Heart left ventricle (tissue), 16 donors: ENCODE results near the gene ADGRB3. TPM values are rescaled to one million over a fixed set of nuclear protein-coding genes. Genes with fewer than 3 reads are reported as not detected.

Experiments used
- ATAC-seq, 4 donors: fragments of 200-7000 bp; cut with Tn5 transposase; one replicate each; pipeline ENCODE4 v1.9.1; 2020 to 2022; ENCODE audit warnings: moderate library complexity in 4 of 4, mild to moderate bottlenecking in 3 of 4, moderate number of reproducible peaks in 1 of 4
- DNase-seq, 5 donors: peaks; one replicate each; pipeline ENCODE4 v3.0.0-alpha.2; 2020
- H3K27ac ChIP-seq, 12 donors: fragments of 200-600 bp; sonication (generic) in 4 of 12; one replicate each; pipeline versions ENCODE4 v1.5.0 to v1.8.0; 2016 to 2022; ENCODE audit warnings: mild to moderate bottlenecking in 2 of 12
- H3K27me3 ChIP-seq, 9 donors: fragments of 200-600 bp; sonication (generic) in 2 of 9; one replicate each; pipeline versions ENCODE4 v1.5.1 to v1.8.0; 2016 to 2022; ENCODE audit warnings: mild to moderate bottlenecking in 3 of 9
- H3K36me3 ChIP-seq, 9 donors: fragments of 200-600 bp; sonication (generic) in 2 of 9; one replicate each; pipeline versions ENCODE4 v1.5.0 to v1.8.0; 2018 to 2022; ENCODE audit warnings: mild to moderate bottlenecking in 2 of 9
- H3K4me1 ChIP-seq, 12 donors: fragments of 200-600 bp; sonication (generic) in 4 of 12; one replicate each; pipeline versions ENCODE4 v1.5.0 to v1.8.0; 2016 to 2022; ENCODE audit warnings: mild to moderate bottlenecking in 3 of 12
- H3K4me3 ChIP-seq, 12 donors: fragments of 200-600 bp; sonication (generic) in 4 of 12; one replicate each; pipeline versions ENCODE4 v1.5.0 to v1.8.0; 2017 to 2022; ENCODE audit warnings: mild to moderate bottlenecking in 9 of 12, moderate library complexity in 4 of 12
- H3K9me3 ChIP-seq, 12 donors: fragments of 200-600 bp; sonication (generic) in 4 of 12; one replicate each; pipeline versions ENCODE4 v1.5.0 to v1.8.0; 2016 to 2022; ENCODE audit warnings: mild to moderate bottlenecking in 1 of 12
- CTCF ChIP-seq, 12 donors: fragments of 200-600 bp; sonication (generic) in 4 of 12; IDR thresholded peaks; one replicate each; pipeline versions ENCODE4 v1.5.0 to v1.8.0; 2018 to 2022; ENCODE audit warnings: antibody characterized with exemption in 12 of 12, mild to moderate bottlenecking in 5 of 12
- POLR2A ChIP-seq, 2 donors: fragments of 450-650 bp; IDR thresholded peaks; one replicate each; pipeline ENCODE4 v1.6.1; 2017; ENCODE audit warnings: antibody characterized with exemption in 2 of 2, mild to moderate bottlenecking in 2 of 2, moderate library complexity in 2 of 2
- WGBS, 4 donors: extraction: QIAGEN DNeasy Blood & Tissue Kit in 2 of 4; methylation state at CpG; one replicate each; pipeline versions ENCODE4 v1.1.5 to v1.1.7; 2013 to 2018; 5-methylcytosine and 5-hydroxymethylcytosine counted together
- intact Hi-C, 10 donors: fragments of 100-400 bp; cut with DNase I; formaldehyde crosslinking; loops; one replicate each; pipeline versions ENCODE4 v1.11.1 to v1.14.2; 2022
- polyA plus RNA-seq, 2 donors: library from polyadenylated mRNA; stranded (reverse); fragments of 200-250 nt; gene quantifications; one replicate each; pipeline ENCODE4 v1.2.3, GENCODE V29; 2013
- total RNA-seq, 9 donors: library from RNA; depleted of rRNA in 2 of 9; stranded (reverse); fragments of >200 nt in 2 of 9; fragmentation: NEBNext Ultra II Directional in 3 of 9; extraction: Animal tissue kit (Norgen Biotek cat#: 25700) in 3 of 9; gene quantifications; one replicate each; pipeline versions ENCODE4 v1.1.0 to v1.2.4, GENCODE V29; 2016 to 2023
- donor health status: ischemic (EF 13 %, LVEDD 7.1; RV severe dilation, severe dysfunction).
- donor health status: healthy with polysubstance abuse.
- donor health status: DM: no; HTN: yes; CAD: no.
- donor health status: DM: no; HTN: no; CAD: no.
- donor health status: ischemic (EF 25% LVEDD 6.9; RV normal size, moderate dysfunction).
- donor health status: ischemic (EF 25% LVEDD 5.7; RV mildly dilated, moderate dysfunction).
- donor health status: healthy.
- donor health status: DM: yes; HTN: yes; CAD: no.
- donor health status: ischemic (EF 35%, LVEDD 5.7; RV mildly dilated, moderate dysfunction).
- donor health status: nonischemic (EF 11% LVEDD 7.7; RV severe dilation, severe dysfunction).
- donor health status: DM: yes; HTN: yes; CAD: no.
- donor health status: PGD.
- donor health status: ischemic (EF 29% LVEDD 5.4; RV normal size, mild dysfunction).
- donor health status: nonischemic (EF 23%, LVEDD 6.1; RV moderate dilation, normal function).

The ADGRB3 gene
- total and polyA plus RNA-seq, 11 donors = 0.51 to 2.5 (median 1.1) TPM

GRCh38 chr6:69391106-69391505 lies 756.0 kb downstream of the ADGRB3 start:
- no peak for DNase-seq
- intact Hi-C loops = no loop called here

GRCh38 chr6:69392745-69393144 lies 757.7 kb downstream of the ADGRB3 start:
- WGBS, 4 donors = 83 to 84% (median 83%) methylated on average over 7 of the region's 7 CpGs
- H3K4me1 ChIP-seq = no peaks in the 10 kb centered on the region
- H3K4me3 ChIP-seq = no peak overlapping the region
- DNase-seq (no peak), ATAC-seq (no peak)
- TF ChIP-seq CTCF (IDR thresholded peaks at IDR 0.05) = no peak
- no peak for TF ChIP-seq POLR2A (IDR thresholded peaks at IDR 0.05)
- H3K9me3 ChIP-seq = peaks cover 0 to 2% (median 0%) of the 10 kb centered on the region in 12 donors
- H3K36me3 ChIP-seq = no peaks in the 10 kb centered on the region
- H3K27me3 ChIP-seq = no peaks in the 10 kb centered on the region
- no peak overlapping the region for H3K27ac ChIP-seq
- intact Hi-C loops = no loop called here

More at GRCh38 chr6:69391106-69391505, 756.0 kb downstream of the ADGRB3 start:
- ATAC-seq = no peak
- TF ChIP-seq CTCF (IDR thresholded peaks at IDR 0.05) (no peak), POLR2A (IDR thresholded peaks at IDR 0.05) (no peak)
- Histone ChIP-seq H3K27me3 (no peaks in the 10 kb centered on the region), H3K36me3 (no peaks in the 10 kb centered on the region), H3K4me1 (no peaks in the 10 kb centered on the region), H3K27ac (no peak overlapping the region), H3K9me3 (no peaks in the 10 kb centered on the region), H3K4me3 (no peak overlapping the region)
- WGBS, 4 donors = 77 to 83% (median 79%) methylated on average over 6 of the region's 6 CpGs

- no peaks in the 10 kb centered on the region for H3K36me3 ChIP-seq
- H3K9me3 ChIP-seq = peaks cover 0 to 2% (median 0%) of the 10 kb centered on the region in 12 donors
- no peaks in the 10 kb centered on the region for H3K27me3 ChIP-seq
- H3K4me1 ChIP-seq = no peaks in the 10 kb centered on the region
- ATAC-seq (no peak), DNase-seq (no peak)
- no peak for TF ChIP-seq CTCF (IDR thresholded peaks at IDR 0.05)
- no peak for TF ChIP-seq POLR2A (IDR thresholded peaks at IDR 0.05)
- H3K4me3 ChIP-seq = no peak overlapping the region
- H3K27ac ChIP-seq = no peak overlapping the region
- WGBS, 4 donors = 42 to 58% (median 44%) methylated on average over 3 of the region's 3 CpGs
- intact Hi-C loops = no loop called here
Measured at GRCh38 chr6:69398311-69398710, 763.2 kb downstream of the ADGRB3 start.

- no peak overlapping the region for H3K4me3 ChIP-seq
- intact Hi-C loops = no loop called here
- no peaks in the 10 kb centered on the region for H3K27me3 ChIP-seq
- H3K36me3 ChIP-seq = no peaks in the 10 kb centered on the region
- no peak overlapping the region for H3K27ac ChIP-seq
- peaks cover 0 to 2% (median 0%) of the 10 kb centered on the region in 12 donors for H3K9me3 ChIP-seq
- ATAC-seq (peak in 2 of 4 donors; percentile 46 to 49), DNase-seq (no peak)
- no peaks in the 10 kb centered on the region for H3K4me1 ChIP-seq
- 68 to 89% (median 75%) methylated on average over 2 of the region's 2 CpGs for WGBS, 4 donors
- TF ChIP-seq CTCF (IDR thresholded peaks at IDR 0.05) (no peak), POLR2A (IDR thresholded peaks at IDR 0.05) (no peak)
Measured at GRCh38 chr6:69398729-69399128, 763.6 kb downstream of the ADGRB3 start.
